SK-N-SH (cell line): ENCODE measurements around the gene YARS1. TPM values are rescaled to one million over a fixed set of nuclear protein-coding genes. Genes with fewer than 3 reads are reported as not detected.
"Not testable (repeated sequence)": the region's sequence is repeated elsewhere in the genome, so short reads cannot be mapped to it uniquely, and the experiment has no call there.

Experiments used
- CTCF ChIA-PET: fragments of 300-600, 350-600 bp; formaldehyde crosslinking; extraction: SDS; loops from one replicate; lab custom pipeline; 2021; lab: Yijun Ruan, JAX
- POLR2A ChIA-PET: fragments of 350-600 bp; sonication (Branson Sonifier 250); formaldehyde crosslinking; extraction: SDS; loops from one replicate; lab custom pipeline; 2020; ENCODE audit warnings: antibody characterized with exemption, inconsistent platforms; lab: Yijun Ruan, JAX
- DNase-seq: peaks from one replicate; pipeline ENCODE4 v3.0.0; 2012
- H2AFZ ChIP-seq: fragments of 200-600 bp; sonication (generic); 2 replicates; pipeline ENCODE4 v1.8.1; 2016; ENCODE audit warnings: antibody characterized with exemption, mild to moderate bottlenecking, low read depth
- H3F3A ChIP-seq: fragments of 200-600 bp; sonication (generic); replicated peaks from 2 replicates; pipeline ENCODE3; 2016; ENCODE audit warnings: antibody characterized with exemption, mild to moderate bottlenecking; ENCODE audit not compliant: insufficient read depth
- H3K27ac ChIP-seq, 2 experiments: fragments of 200-500 bp in 1 of 2; fragments of 200-600 bp in 1 of 2; sonication (Bioruptor generic) in 1 of 2; sonication (generic), shearing (Covaris generic) in 1 of 2; 2 replicates each; pipeline versions ENCODE4 v1.5.1 to v1.6.1; 2014 to 2016; ENCODE audit warnings: low read depth in 2 of 2, inconsistent platforms in 1 of 2, low read length in 1 of 2, mild to moderate bottlenecking in 1 of 2, mixed read lengths in 1 of 2
- H3K27me3 ChIP-seq: fragments of 200-600 bp; sonication (generic), shearing (Covaris generic); 2 replicates; pipeline ENCODE4 v1.6.1; 2016; ENCODE audit warnings: mixed run types; ENCODE audit not compliant: insufficient read depth
- H3K36me3 ChIP-seq, 2 experiments: fragments of 200-500 bp in 1 of 2; fragments of 200-600 bp in 1 of 2; sonication (Bioruptor generic) in 1 of 2; sonication (generic) in 1 of 2; replicated peaks in 1 of 2; 2 replicates each; pipeline versions ENCODE3 to v1.5.1; 2014 to 2016; ENCODE audit warnings: low read length in 1 of 2, mild to moderate bottlenecking in 1 of 2; ENCODE audit not compliant: insufficient read depth in 2 of 2, control insufficient read depth in 1 of 2
- H3K4me1 ChIP-seq, 2 experiments: fragments of 200-500 bp in 1 of 2; fragments of 200-600 bp in 1 of 2; sonication (Bioruptor generic) in 1 of 2; sonication (generic), shearing (Covaris generic) in 1 of 2; 2 replicates each; pipeline versions ENCODE4 v1.5.1 to v1.6.1; 2014 to 2016; ENCODE audit warnings: low read depth in 1 of 2, low read length in 1 of 2, mixed run types in 1 of 2; ENCODE audit not compliant: insufficient read depth in 2 of 2, control insufficient read depth in 1 of 2
- H3K4me2 ChIP-seq: fragments of 200-600 bp; sonication (generic), shearing (Covaris generic); 2 replicates; pipeline ENCODE4 v1.6.1; 2017; ENCODE audit warnings: mixed run types
- H3K4me3 ChIP-seq, 2 experiments: fragments of 200-500 bp in 1 of 2; fragments of 200-600 bp in 1 of 2; sonication (Bioruptor generic) in 1 of 2; sonication (generic), shearing (Covaris generic) in 1 of 2; 2 replicates each; pipeline versions ENCODE4 v1.5.1 to v1.8.1; 2014 to 2016; ENCODE audit warnings: low read depth in 2 of 2, inconsistent platforms in 1 of 2, low read length in 1 of 2, mild to moderate bottlenecking in 1 of 2, mixed read lengths in 1 of 2, moderate library complexity in 1 of 2
- H3K79me2 ChIP-seq: fragments of 200-600 bp; sonication (generic); 2 replicates; pipeline ENCODE4 v1.8.1; 2017; ENCODE audit warnings: mild to moderate bottlenecking; ENCODE audit not compliant: insufficient read depth
- H3K9ac ChIP-seq: fragments of 200-600 bp; sonication (generic); 2 replicates; pipeline ENCODE4 v1.6.1; 2017; ENCODE audit warnings: mixed run types
- H3K9me2 ChIP-seq: fragments of 200-600 bp; sonication (generic); 2 replicates; pipeline ENCODE4 v1.6.1; 2017; ENCODE audit warnings: mixed run types
- H3K9me3 ChIP-seq: fragments of 200-600 bp; sonication (generic); 2 replicates; pipeline ENCODE4 v1.6.1; 2017; ENCODE audit warnings: mixed run types, mild to moderate bottlenecking, moderate library complexity
- H4K20me1 ChIP-seq: fragments of 200-600 bp; sonication (generic); 2 replicates; pipeline ENCODE4 v1.6.1; 2017; ENCODE audit warnings: mild to moderate bottlenecking, mixed run types; ENCODE audit not compliant: insufficient read depth
- CHD2 ChIP-seq: fragments of 150-350 bp; IDR thresholded peaks from 2 replicates; pipeline ENCODE4 v1.6.1; 2018; ENCODE audit warnings: low read length; ENCODE audit not compliant: partially characterized antibody
- FOSL2 ChIP-seq: IDR thresholded peaks from 2 replicates; pipeline ENCODE4 v1.4.0; 2012; ENCODE audit warnings: low read depth, mild to moderate bottlenecking, moderate library complexity, borderline replicate concordance
- FOXM1 ChIP-seq: IDR thresholded peaks from 2 replicates; pipeline ENCODE4 v1.4.0; 2012; ENCODE audit warnings: low read depth, mild to moderate bottlenecking
- GATA2 ChIP-seq: sonication (generic); formaldehyde crosslinking; IDR thresholded peaks from 2 replicates; pipeline ENCODE4 v1.5.0; 2020; ENCODE audit warnings: mild to moderate bottlenecking, missing genetic modification reagents
- MEF2A ChIP-seq: IDR thresholded peaks from 2 replicates; pipeline ENCODE4 v1.4.0; 2012; ENCODE audit warnings: low read depth, borderline replicate concordance
- NFIC ChIP-seq: IDR thresholded peaks from 2 replicates; pipeline ENCODE4 v1.4.0; 2012; ENCODE audit warnings: borderline replicate concordance
- NRF1 ChIP-seq: IDR thresholded peaks from 2 replicates; pipeline ENCODE4 v1.6.1; 2012; ENCODE audit warnings: low read depth, mild to moderate bottlenecking, low read length
- RAD21 ChIP-seq: IDR thresholded peaks from 2 replicates; pipeline ENCODE4 v1.6.1; 2012; ENCODE audit warnings: mild to moderate bottlenecking, low read length
- RCOR1 ChIP-seq: fragments of 150-350 bp; IDR thresholded peaks from 2 replicates; pipeline ENCODE4 v1.6.1; 2017; ENCODE audit warnings: antibody characterized with exemption, low read length
- RXRA ChIP-seq: IDR thresholded peaks from 2 replicates; pipeline ENCODE4 v1.4.0; 2012; ENCODE audit warnings: low read depth, mild to moderate bottlenecking, borderline replicate concordance
- TCF12 ChIP-seq: IDR thresholded peaks from 2 replicates; pipeline ENCODE4 v1.4.0; 2012
- YY1 ChIP-seq: IDR thresholded peaks from 2 replicates; pipeline ENCODE4 v1.4.0; 2012; ENCODE audit warnings: low read depth, mild to moderate bottlenecking
- WGBS: methylation state at CpG from one replicate; pipeline ENCODE4 v1.1.6; 2017; ENCODE audit warnings: low lambda C conversion rate; 5-methylcytosine and 5-hydroxymethylcytosine counted together
- polyA plus RNA-seq, 3 experiments: library from polyadenylated mRNA; depleted of rRNA; stranded (reverse); fragments of >200 nt; gene quantifications; 2 replicates each; pipeline ENCODE4 v1.2.3, GENCODE V29; 2012
- TF ChIP-seq, protein P1 (sequence below): IDR thresholded peaks from 2 replicates; pipeline ENCODE4 v1.6.1; 2012; ENCODE audit warnings: mild to moderate bottlenecking, low read depth, low read length, moderate library complexity
- TF ChIP-seq, protein P2 (sequence below): fragments of 150-350 bp; IDR thresholded peaks from 2 replicates; pipeline ENCODE4 v1.6.1; 2017; ENCODE audit warnings: antibody characterized with exemption, low read length, low read depth, borderline replicate concordance
- TF ChIP-seq, protein P3 (sequence below): IDR thresholded peaks from 2 replicates; pipeline ENCODE4 v1.4.0; 2012; ENCODE audit warnings: low read depth

The YARS1 gene
- polyA plus RNA-seq, 1 of the 3 experiments (the other 2 are of a cell fraction) = 46.3 TPM

DNA sequence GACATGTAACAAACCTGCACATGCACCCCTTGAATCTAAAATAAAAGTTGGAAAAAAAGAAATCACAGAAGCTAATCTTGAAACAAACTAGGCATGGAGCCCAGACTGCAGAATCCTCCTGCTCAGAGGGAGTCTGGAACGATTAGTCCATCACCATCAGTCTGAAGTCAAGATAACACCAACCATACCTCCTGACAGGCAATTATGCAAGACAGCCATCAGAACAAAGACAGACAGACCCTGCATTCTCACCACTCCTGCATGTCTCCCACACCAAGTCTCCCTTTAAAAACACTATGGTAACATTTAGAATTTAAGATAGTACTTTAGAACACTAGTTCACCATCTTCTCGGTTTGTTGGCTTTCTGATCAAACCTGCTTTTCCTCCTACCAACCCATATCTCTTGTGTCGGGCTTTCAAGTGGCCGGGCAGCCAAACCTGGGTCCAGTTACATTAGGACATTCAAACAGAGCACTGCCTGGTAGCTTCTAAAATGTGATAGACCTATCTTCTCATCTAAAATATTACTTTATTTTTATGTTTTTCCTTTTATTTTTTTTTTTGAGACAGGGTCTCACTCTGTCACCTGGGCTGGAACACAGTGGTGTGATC, 10.1 kb downstream of the YARS1 start:
- Histone ChIP-seq H3K9me2 (no peaks in the 10 kb centered on the region), H3K4me2 (no peak overlapping the region), H3K9ac (no peak overlapping the region), H3K27me3 (no peaks in the 10 kb centered on the region), H3F3A (peaks cover 5% of the 10 kb centered on the region), H3K4me1 (peaks cover 0 to 10% of the 10 kb centered on the region in 2 experiments; a peak in 1 of 4 replicates), H2AFZ (no peak overlapping the region), H3K4me3 (no peak overlapping the region), H3K27ac (peak overlapping the region in 1 of 2 experiments; percentile 51; a peak in 1 of 4 replicates), H3K36me3 (peaks cover 32 to 61% of the 10 kb centered on the region in 2 experiments), H3K9me3 (no peaks in the 10 kb centered on the region), H3K79me2 (peaks cover 59% of the 10 kb centered on the region), H4K20me1 (peaks cover 18% of the 10 kb centered on the region)
- WGBS = 77% methylated on average over 4 of the region's 4 CpGs
- DNase-seq = peak; percentile 30
- 0 out of 2 replicates have a peak, but pooled peaks have one; percentile 24 for TF ChIP-seq GATA2 (CRISPR knock-in tag)
- TF ChIP-seq, protein P1, sequence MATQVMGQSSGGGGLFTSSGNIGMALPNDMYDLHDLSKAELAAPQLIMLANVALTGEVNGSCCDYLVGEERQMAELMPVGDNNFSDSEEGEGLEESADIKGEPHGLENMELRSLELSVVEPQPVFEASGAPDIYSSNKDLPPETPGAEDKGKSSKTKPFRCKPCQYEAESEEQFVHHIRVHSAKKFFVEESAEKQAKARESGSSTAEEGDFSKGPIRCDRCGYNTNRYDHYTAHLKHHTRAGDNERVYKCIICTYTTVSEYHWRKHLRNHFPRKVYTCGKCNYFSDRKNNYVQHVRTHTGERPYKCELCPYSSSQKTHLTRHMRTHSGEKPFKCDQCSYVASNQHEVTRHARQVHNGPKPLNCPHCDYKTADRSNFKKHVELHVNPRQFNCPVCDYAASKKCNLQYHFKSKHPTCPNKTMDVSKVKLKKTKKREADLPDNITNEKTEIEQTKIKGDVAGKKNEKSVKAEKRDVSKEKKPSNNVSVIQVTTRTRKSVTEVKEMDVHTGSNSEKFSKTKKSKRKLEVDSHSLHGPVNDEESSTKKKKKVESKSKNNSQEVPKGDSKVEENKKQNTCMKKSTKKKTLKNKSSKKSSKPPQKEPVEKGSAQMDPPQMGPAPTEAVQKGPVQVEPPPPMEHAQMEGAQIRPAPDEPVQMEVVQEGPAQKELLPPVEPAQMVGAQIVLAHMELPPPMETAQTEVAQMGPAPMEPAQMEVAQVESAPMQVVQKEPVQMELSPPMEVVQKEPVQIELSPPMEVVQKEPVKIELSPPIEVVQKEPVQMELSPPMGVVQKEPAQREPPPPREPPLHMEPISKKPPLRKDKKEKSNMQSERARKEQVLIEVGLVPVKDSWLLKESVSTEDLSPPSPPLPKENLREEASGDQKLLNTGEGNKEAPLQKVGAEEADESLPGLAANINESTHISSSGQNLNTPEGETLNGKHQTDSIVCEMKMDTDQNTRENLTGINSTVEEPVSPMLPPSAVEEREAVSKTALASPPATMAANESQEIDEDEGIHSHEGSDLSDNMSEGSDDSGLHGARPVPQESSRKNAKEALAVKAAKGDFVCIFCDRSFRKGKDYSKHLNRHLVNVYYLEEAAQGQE = no peak
- ChIA-PET POLR2A (no interaction called here), CTCF (interaction anchor here (0.6 kb wide), 1 partner anchor 287 kb away, joined by 3 read pairs; no protein-coding TSS in a partner anchor)

DNA sequence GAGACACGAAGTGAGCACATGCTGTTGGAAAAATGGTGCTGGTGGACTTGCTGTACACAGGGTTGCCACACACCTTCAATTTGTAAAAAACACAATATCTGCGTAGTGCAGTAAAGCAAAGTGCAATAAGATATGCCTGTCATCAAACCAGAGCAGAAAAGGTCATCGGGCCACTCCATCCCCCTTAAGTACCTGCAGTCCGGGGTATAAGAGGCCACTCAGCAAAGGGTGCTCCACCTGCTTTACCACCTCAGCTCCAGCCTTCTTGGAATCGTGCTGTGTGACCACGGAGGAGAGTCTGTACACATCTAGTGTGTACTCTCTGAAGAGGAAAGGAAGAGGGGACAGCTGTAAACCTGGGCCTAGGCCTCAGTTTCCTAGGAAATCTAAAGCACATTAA, 10.9 kb downstream of the YARS1 start:
- peak overlapping the region in 1 of 2 experiments; percentile 44; a peak in 1 of 4 replicates for H3K27ac ChIP-seq
- TF ChIP-seq RXRA (no peak), CHD2 (no peak), FOSL2 (no peak), YY1 (no peak), FOXM1 (no peak), NRF1 (no peak), MEF2A (no peak), TCF12 (no peak), RCOR1 (no peak), NFIC (no peak), RAD21 (no peak)
- TF ChIP-seq, protein P2, sequence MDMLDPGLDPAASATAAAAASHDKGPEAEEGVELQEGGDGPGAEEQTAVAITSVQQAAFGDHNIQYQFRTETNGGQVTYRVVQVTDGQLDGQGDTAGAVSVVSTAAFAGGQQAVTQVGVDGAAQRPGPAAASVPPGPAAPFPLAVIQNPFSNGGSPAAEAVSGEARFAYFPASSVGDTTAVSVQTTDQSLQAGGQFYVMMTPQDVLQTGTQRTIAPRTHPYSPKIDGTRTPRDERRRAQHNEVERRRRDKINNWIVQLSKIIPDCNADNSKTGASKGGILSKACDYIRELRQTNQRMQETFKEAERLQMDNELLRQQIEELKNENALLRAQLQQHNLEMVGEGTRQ = no peak
- TF ChIP-seq, protein P3, sequence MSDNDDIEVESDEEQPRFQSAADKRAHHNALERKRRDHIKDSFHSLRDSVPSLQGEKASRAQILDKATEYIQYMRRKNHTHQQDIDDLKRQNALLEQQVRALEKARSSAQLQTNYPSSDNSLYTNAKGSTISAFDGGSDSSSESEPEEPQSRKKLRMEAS = no peak
- TF ChIP-seq, all 33 proteins: peak for 0
- CTCF ChIA-PET = interaction anchor here (0.5 to 0.8 kb wide), 2 partner anchors 94 to 281 kb away, joined by 3 to 4 read pairs; no protein-coding TSS in a partner anchor
- Histone ChIP-seq H3K27me3 (no peaks in the 10 kb centered on the region), H3K4me1 (peaks cover 0 to 10% of the 10 kb centered on the region in 2 experiments; a peak in 1 of 4 replicates), H4K20me1 (peaks cover 12% of the 10 kb centered on the region), H3K36me3 (peaks cover 36 to 62% of the 10 kb centered on the region in 2 experiments), H3K79me2 (peaks cover 55% of the 10 kb centered on the region), H3K9me3 (no peaks in the 10 kb centered on the region), H3K4me2 (no peak overlapping the region), H3F3A (peaks cover 5% of the 10 kb centered on the region), H2AFZ (no peak overlapping the region), H3K9me2 (no peaks in the 10 kb centered on the region), H3K9ac (no peak overlapping the region), H3K4me3 (no peak overlapping the region)
- WGBS = 91% methylated on average over 6 of the region's 6 CpGs
- DNase-seq = no peak
- POLR2A ChIA-PET = no interaction called here

DNA sequence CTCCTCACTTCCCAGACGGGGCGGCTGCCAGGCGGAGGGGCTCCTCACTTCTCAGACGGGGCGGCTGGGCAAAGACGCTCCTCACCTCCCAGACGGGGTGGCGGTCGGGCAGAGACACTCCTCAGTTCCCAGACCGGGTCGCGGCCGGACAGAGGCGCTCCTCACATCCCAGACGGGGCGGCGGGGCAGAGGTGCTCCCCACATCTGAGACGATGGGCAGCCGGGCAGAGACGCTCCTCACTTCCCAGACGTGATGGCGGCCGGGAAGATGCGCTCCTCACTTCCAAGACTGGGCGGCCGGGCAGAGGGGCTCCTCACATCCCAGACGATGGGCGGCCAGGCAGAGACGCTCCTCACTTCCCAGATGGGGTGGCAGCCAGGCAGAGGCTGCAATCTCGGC, 12.7 kb downstream of the YARS1 start:
- H3K4me3 ChIP-seq, H3K9ac ChIP-seq, H2AFZ ChIP-seq, H3K27me3 ChIP-seq, H3K4me2 ChIP-seq, H3K9me2 ChIP-seq, H3K27ac ChIP-seq, CTCF ChIA-PET, H3K9me3 ChIP-seq, DNase-seq, H4K20me1 ChIP-seq, POLR2A ChIA-PET: not testable (repeated sequence)
- Histone ChIP-seq H3K79me2 (peaks cover 40% of the 10 kb centered on the region), H3K36me3 (peaks cover 27 to 59% of the 10 kb centered on the region in 2 experiments), H3F3A (peaks cover 15% of the 10 kb centered on the region), H3K4me1 (peaks cover 0 to 10% of the 10 kb centered on the region in 2 experiments; a peak in 1 of 4 replicates)
- WGBS = 100% methylated on average over 7 of the region's 30 CpGs
